ENCODE measurements around the gene TMTC3. TPM values are rescaled to one million over a fixed set of nuclear protein-coding genes. Genes with fewer than 3 reads are reported as not detected.
A peak's percentile ranks its signal among the peaks of the same experiment; 100 is the strongest.

The TMTC3 gene
- 22.8 TPM for polyA plus RNA-seq (2013, experiment 1 of 2)
- 25.5 TPM for polyA plus RNA-seq (2013, experiment 2 of 2)

DNA sequence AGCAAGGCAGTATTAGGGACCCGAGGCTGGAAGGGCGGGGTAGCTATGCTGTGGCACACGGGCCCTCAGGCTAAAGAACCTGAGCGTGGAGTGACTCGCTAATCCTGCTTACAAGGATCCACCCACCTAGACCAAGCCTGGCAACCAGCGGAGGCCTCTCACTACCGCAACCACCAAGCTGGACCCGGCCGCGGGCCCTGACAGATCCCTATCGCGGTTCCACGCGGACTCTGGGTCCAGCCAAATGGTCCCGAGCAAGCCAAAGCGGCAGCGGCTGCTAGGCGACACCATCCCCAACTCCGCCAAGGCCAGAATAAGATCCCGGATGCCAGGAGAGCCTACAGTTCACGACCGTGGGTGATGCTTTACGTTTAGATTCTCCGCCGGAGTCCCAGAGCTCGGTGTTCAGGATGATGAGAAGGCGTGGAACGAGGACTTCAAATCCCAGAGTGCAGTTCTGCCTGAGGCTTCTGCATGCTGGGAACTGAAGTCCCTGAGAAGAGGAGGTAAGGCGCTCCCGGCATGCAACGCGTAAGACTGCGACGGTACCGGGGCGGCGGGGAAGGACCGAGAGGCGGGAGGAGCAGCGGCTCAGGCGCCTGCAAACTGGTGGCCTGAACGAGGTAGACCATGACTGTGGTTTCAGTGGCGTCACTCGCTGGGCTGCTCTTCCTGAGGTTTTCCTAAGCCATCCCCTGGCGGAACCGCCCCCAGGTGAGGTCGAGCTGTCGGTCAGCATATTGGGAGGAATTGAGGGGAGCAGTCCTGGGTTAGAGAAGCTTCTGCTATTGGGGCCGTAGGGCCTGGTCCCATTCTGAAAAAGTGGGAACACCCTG, at the start of gene TMTC3, which contains the start of gene CEP290:
Gene TMTC3 (plus strand): TSS at position 534 of the 836 bp plus-strand sequence. CDS start 6,009 bp downstream, outside the sequence.
Gene CEP290 (minus strand): TSS at position 315 of the 836 bp plus-strand sequence. CDS start 781 bp downstream, outside the sequence.
- Histone ChIP-seq H2AFZ (ENCODE audit: low read depth, low read length) (peak within 1 kb of the TSS; percentile 97), H2BK120ac (ENCODE audit: low read depth, low read length) (no peak within 1 kb of the TSS), H3K27ac (ENCODE audit: low read length, poor library complexity, severe bottlenecking) (peak within 1 kb of the TSS; percentile 71), H3K4me3 (ENCODE audit: insufficient read depth in 1 of 2, low read depth in 1 of 2, low read length in 2 of 2) (peak within 1 kb of the TSS; percentile 84 to 91), H2BK12ac (ENCODE audit: low read length in 2 of 2) (peak within 1 kb of the TSS in 1 of 2 experiments; percentile 6), H2AK5ac (ENCODE audit: low read length, severe bottlenecking) (no peak within 1 kb of the TSS), H3K79me1 (replicated peaks; ENCODE audit: low read length, poor library complexity, severe bottlenecking) (peaks cover 15% of the 10 kb centered on the region), H3K18ac (ENCODE audit: low read depth in 1 of 2, low read length in 2 of 2) (peak within 1 kb of the TSS; percentile 73 to 75), H3K4ac (ENCODE audit: low read depth in 1 of 2, low read length in 2 of 2) (peak within 1 kb of the TSS; percentile 43 to 64), H3K27me3 (ENCODE audit: control insufficient read depth in 1 of 2, insufficient read depth in 1 of 2, low read length in 2 of 2) (no peaks in the 10 kb centered on the region), H3K14ac (ENCODE audit: low read length in 2 of 2) (peak within 1 kb of the TSS in 1 of 2 experiments; percentile 10), H3K4me1 (ENCODE audit: control insufficient read depth, insufficient read depth, low read depth, low read length) (peaks cover 4% of the 10 kb centered on the region), H4K8ac (ENCODE audit: low read length) (peak within 1 kb of the TSS; percentile 97), H3K36me3 (ENCODE audit: control insufficient read depth in 1 of 2, insufficient read depth in 2 of 2, low read depth in 1 of 2, low read length in 2 of 2) (peaks cover 4 to 26% of the 10 kb centered on the region in 2 experiments), H3K23ac (ENCODE audit: low read length in 2 of 2) (no peak within 1 kb of the TSS), H3K4me2 (ENCODE audit: low read length, poor library complexity, severe bottlenecking) (peak within 1 kb of the TSS; percentile 96), H2BK5ac (ENCODE audit: low read depth, low read length, poor library complexity, severe bottlenecking) (no peak within 1 kb of the TSS), H4K91ac (ENCODE audit: low read length) (peak within 1 kb of the TSS; percentile 85), H2BK15ac (ENCODE audit: low read depth, poor library complexity, severe bottlenecking) (no peak within 1 kb of the TSS), H3K9me3 (ENCODE audit: control insufficient read depth, low read length) (no peaks in the 10 kb centered on the region), H3K9ac (ENCODE audit: low read length) (peak within 1 kb of the TSS; percentile 91)
- peak; percentile 100 for DNase-seq
- WGBS, result under 1% methylated on average over 49 of the region's 49 CpGs

DNA sequence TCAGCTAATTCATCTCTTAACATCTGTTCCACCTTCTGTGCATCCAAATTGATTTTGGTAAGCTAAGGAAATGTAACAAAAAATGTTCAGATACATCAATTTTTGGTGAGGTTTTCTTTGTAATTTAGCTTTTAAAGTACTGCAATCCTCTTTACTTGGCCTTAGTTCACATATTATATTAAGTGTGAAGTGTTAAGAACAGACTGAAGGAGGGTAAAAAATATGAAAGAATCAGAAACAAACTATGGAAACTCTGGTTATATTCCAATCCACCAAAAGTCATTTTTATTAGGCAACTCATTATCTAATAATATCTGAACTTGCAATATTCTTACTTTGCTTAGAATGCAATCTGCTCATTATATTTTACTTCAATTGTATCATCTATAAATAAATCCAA, 49.3 kb upstream of the TMTC3 start:
- H2AFZ ChIP-seq (ENCODE audit: low read depth, low read length), result no peak overlapping the region
- no peak overlapping the region for H2BK5ac ChIP-seq (ENCODE audit: low read depth, low read length, poor library complexity, severe bottlenecking)
- no peaks in the 10 kb centered on the region for H3K4me1 ChIP-seq (ENCODE audit: control insufficient read depth, insufficient read depth, low read depth, low read length)
- H3K9me3 ChIP-seq (ENCODE audit: control insufficient read depth, low read length), result no peaks in the 10 kb centered on the region
- H3K9ac ChIP-seq (ENCODE audit: low read length), result no peak overlapping the region
- peaks cover 3% of the 10 kb centered on the region for H3K79me1 ChIP-seq (replicated peaks; ENCODE audit: low read length, poor library complexity, severe bottlenecking)
- no peak overlapping the region for H3K4me3 ChIP-seq (ENCODE audit: insufficient read depth in 1 of 2, low read depth in 1 of 2, low read length in 2 of 2)
- H2BK120ac ChIP-seq (ENCODE audit: low read depth, low read length), result no peak overlapping the region
- no peak for DNase-seq
- no peak overlapping the region for H2BK12ac ChIP-seq (ENCODE audit: low read length in 2 of 2)
- no peak overlapping the region for H4K91ac ChIP-seq (ENCODE audit: low read length)
- no peak overlapping the region for H3K27ac ChIP-seq (ENCODE audit: low read length, poor library complexity, severe bottlenecking)
- no peak overlapping the region for H3K4ac ChIP-seq (ENCODE audit: low read depth in 1 of 2, low read length in 2 of 2)
- no peak overlapping the region for H3K14ac ChIP-seq (ENCODE audit: low read length in 2 of 2)
- H3K27me3 ChIP-seq (ENCODE audit: control insufficient read depth in 1 of 2, insufficient read depth in 1 of 2, low read length in 2 of 2), result no peaks in the 10 kb centered on the region
- no peak overlapping the region for H3K18ac ChIP-seq (ENCODE audit: low read depth in 1 of 2, low read length in 2 of 2)
- H2AK5ac ChIP-seq (ENCODE audit: low read length, severe bottlenecking), result no peak overlapping the region
- H4K8ac ChIP-seq (ENCODE audit: low read length), result no peak overlapping the region
- no peak overlapping the region for H3K4me2 ChIP-seq (ENCODE audit: low read length, poor library complexity, severe bottlenecking)
- no peak overlapping the region for H2BK15ac ChIP-seq (ENCODE audit: low read depth, poor library complexity, severe bottlenecking)
- H3K36me3 ChIP-seq (ENCODE audit: control insufficient read depth in 1 of 2, insufficient read depth in 2 of 2, low read depth in 1 of 2, low read length in 2 of 2), result peaks cover 4 to 59% of the 10 kb centered on the region in 2 experiments
- no peak overlapping the region for H3K23ac ChIP-seq (ENCODE audit: low read length in 2 of 2)

DNA sequence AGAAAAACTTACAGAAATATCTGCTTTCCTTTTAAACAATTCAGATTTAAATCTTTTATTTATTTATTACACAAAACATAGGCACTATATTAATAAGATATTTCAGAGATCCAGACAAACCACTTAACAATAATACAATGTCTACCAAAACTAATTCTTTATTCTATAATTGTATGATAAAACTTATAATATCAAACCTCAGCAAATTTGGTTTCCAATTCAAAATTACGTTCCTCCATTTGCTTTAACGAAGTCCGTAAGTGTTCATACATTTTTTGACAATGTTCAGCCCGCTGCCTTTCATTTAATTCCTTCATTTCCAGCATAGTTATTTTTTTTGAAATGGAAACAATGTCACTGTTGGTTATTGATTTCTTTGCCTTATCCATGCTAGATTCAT, 48.5 kb upstream of the TMTC3 start:
- no peaks in the 10 kb centered on the region for H3K4me1 ChIP-seq (ENCODE audit: control insufficient read depth, insufficient read depth, low read depth, low read length)
- H3K9me3 ChIP-seq (ENCODE audit: control insufficient read depth, low read length), result no peaks in the 10 kb centered on the region
- no peaks in the 10 kb centered on the region for H3K27me3 ChIP-seq (ENCODE audit: control insufficient read depth in 1 of 2, insufficient read depth in 1 of 2, low read length in 2 of 2)
- H3K14ac ChIP-seq (ENCODE audit: low read length in 2 of 2), result no peak overlapping the region
- no peak overlapping the region for H2BK15ac ChIP-seq (ENCODE audit: low read depth, poor library complexity, severe bottlenecking)
- H3K36me3 ChIP-seq (ENCODE audit: control insufficient read depth in 1 of 2, insufficient read depth in 2 of 2, low read depth in 1 of 2, low read length in 2 of 2), result peaks cover 10 to 58% of the 10 kb centered on the region in 2 experiments
- no peak for DNase-seq
- H2AFZ ChIP-seq (ENCODE audit: low read depth, low read length), result no peak overlapping the region
- H3K9ac ChIP-seq (ENCODE audit: low read length), result no peak overlapping the region
- H2BK120ac ChIP-seq (ENCODE audit: low read depth, low read length), result no peak overlapping the region
- H3K4ac ChIP-seq (ENCODE audit: low read depth in 1 of 2, low read length in 2 of 2), result no peak overlapping the region
- no peak overlapping the region for H3K4me2 ChIP-seq (ENCODE audit: low read length, poor library complexity, severe bottlenecking)
- 100% methylated on average over 3 of the region's 4 CpGs for WGBS
- H3K4me3 ChIP-seq (ENCODE audit: insufficient read depth in 1 of 2, low read depth in 1 of 2, low read length in 2 of 2), result no peak overlapping the region
- H3K79me1 ChIP-seq (replicated peaks; ENCODE audit: low read length, poor library complexity, severe bottlenecking), result peaks cover 3% of the 10 kb centered on the region
- H4K91ac ChIP-seq (ENCODE audit: low read length), result no peak overlapping the region
- no peak overlapping the region for H2BK5ac ChIP-seq (ENCODE audit: low read depth, low read length, poor library complexity, severe bottlenecking)
- no peak overlapping the region for H3K18ac ChIP-seq (ENCODE audit: low read depth in 1 of 2, low read length in 2 of 2)
- no peak overlapping the region for H2BK12ac ChIP-seq (ENCODE audit: low read length in 2 of 2)
- no peak overlapping the region for H3K23ac ChIP-seq (ENCODE audit: low read length in 2 of 2)
- no peak overlapping the region for H4K8ac ChIP-seq (ENCODE audit: low read length)
- H3K27ac ChIP-seq (ENCODE audit: low read length, poor library complexity, severe bottlenecking), result no peak overlapping the region
- H2AK5ac ChIP-seq (ENCODE audit: low read length, severe bottlenecking), result no peak overlapping the region

DNA sequence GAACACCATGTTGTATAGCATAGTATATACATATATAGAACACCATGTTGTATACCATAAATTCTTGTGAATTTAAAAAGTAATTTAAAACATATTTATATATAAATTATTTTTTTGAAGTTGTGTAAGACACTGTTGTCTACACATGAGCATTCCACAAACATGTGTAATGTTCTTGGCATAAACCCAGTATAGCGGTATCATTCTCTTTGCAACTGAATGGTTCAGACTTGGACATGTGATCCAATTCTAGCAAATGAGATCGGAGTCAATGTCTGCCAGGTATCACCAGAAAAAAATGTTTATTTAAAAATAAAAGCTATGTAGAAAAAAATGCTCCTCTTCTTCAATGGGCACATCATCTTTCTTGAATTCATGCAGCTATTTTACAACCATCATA, 34.1 kb upstream of the TMTC3 start:
- H3K4me1 ChIP-seq (ENCODE audit: control insufficient read depth, insufficient read depth, low read depth, low read length), result no peaks in the 10 kb centered on the region
- no peak overlapping the region for H2AK5ac ChIP-seq (ENCODE audit: low read length, severe bottlenecking)
- H3K9me3 ChIP-seq (ENCODE audit: control insufficient read depth, low read length), result no peaks in the 10 kb centered on the region
- no peak overlapping the region for H3K4me2 ChIP-seq (ENCODE audit: low read length, poor library complexity, severe bottlenecking)
- H3K27ac ChIP-seq (ENCODE audit: low read length, poor library complexity, severe bottlenecking), result no peak overlapping the region
- no peak overlapping the region for H3K14ac ChIP-seq (ENCODE audit: low read length in 2 of 2)
- H2BK120ac ChIP-seq (ENCODE audit: low read depth, low read length), result no peak overlapping the region
- no peak overlapping the region for H2BK12ac ChIP-seq (ENCODE audit: low read length in 2 of 2)
- no peak overlapping the region for H2BK5ac ChIP-seq (ENCODE audit: low read depth, low read length, poor library complexity, severe bottlenecking)
- no peaks in the 10 kb centered on the region for H3K27me3 ChIP-seq (ENCODE audit: control insufficient read depth in 1 of 2, insufficient read depth in 1 of 2, low read length in 2 of 2)
- H2BK15ac ChIP-seq (ENCODE audit: low read depth, poor library complexity, severe bottlenecking), result no peak overlapping the region
- no peaks in the 10 kb centered on the region for H3K79me1 ChIP-seq (replicated peaks; ENCODE audit: low read length, poor library complexity, severe bottlenecking)
- H4K8ac ChIP-seq (ENCODE audit: low read length), result no peak overlapping the region
- no peak overlapping the region for H3K4me3 ChIP-seq (ENCODE audit: insufficient read depth in 1 of 2, low read depth in 1 of 2, low read length in 2 of 2)
- DNase-seq, result no peak
- no peak overlapping the region for H4K91ac ChIP-seq (ENCODE audit: low read length)
- no peak overlapping the region for H3K9ac ChIP-seq (ENCODE audit: low read length)
- no peak overlapping the region for H3K23ac ChIP-seq (ENCODE audit: low read length in 2 of 2)
- no peak overlapping the region for H3K18ac ChIP-seq (ENCODE audit: low read depth in 1 of 2, low read length in 2 of 2)
- no peak overlapping the region for H3K4ac ChIP-seq (ENCODE audit: low read depth in 1 of 2, low read length in 2 of 2)
- H2AFZ ChIP-seq (ENCODE audit: low read depth, low read length), result no peak overlapping the region
- H3K36me3 ChIP-seq (ENCODE audit: control insufficient read depth in 1 of 2, insufficient read depth in 2 of 2, low read depth in 1 of 2, low read length in 2 of 2), result peaks cover 3 to 67% of the 10 kb centered on the region in 2 experiments
- WGBS, result 100% methylated on average over 1 of the region's 2 CpGs
